GM04504 (cell line): ENCODE results near the gene STAT4.
"Not testable (repeated sequence)": the region's sequence is repeated elsewhere in the genome, so short reads cannot be mapped to it uniquely, and the experiment has no call there.

Experiments
- DNase-seq: peaks from one replicate; pipeline ENCODE4 v3.0.0-alpha.2; 2012; ENCODE audit warnings: low read depth

STAT4 gene

DNA sequence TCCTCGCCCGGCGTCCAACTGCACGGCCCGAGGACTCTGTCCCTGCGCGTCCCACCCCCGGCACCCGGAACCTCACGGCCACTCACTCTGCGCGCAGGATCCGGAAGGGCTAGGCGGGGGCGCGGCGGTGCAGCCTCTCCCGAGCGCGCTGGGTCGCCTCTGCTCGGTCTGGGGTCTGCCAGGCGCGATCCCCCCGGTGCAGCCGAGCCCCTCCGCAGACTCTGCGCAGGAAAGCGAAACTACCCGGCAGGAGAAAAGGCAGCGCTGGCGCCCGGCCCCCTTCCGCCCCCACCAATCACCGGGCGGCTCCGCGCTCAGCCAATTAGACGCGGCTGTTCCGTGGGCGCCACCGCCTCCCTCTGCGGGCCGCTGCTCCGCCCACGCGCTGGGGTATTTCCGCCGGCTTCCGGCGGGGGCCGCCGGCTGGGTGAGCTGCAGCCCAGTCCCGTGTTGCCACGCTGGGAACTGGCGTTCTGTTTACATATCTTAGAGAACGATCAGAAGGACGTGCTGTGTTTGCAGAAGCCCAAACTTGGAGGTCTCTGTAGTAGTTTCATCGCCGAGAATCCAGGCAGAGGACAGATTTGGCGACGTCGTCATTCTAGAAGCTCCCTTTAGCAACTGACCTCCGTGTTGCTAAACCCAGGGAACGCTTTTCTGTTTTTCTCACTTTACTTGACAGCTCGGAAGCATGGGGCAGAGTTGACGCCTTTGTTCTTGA, 136.7 kb downstream of the STAT4 start, which contains the start of gene STAT1:
Gene STAT1, minus strand, starts transcription at position 240 of the 721 bp plus-strand sequence. CDS start 4,168 bp downstream, outside the sequence.
- DNase-seq, result peak; percentile 87

- DNase-seq, result no peak
Measured at GRCh38 chr2:191013682-191013931, 137.2 kb downstream of the STAT4 start.

GRCh38 chr2:191012845-191013681, 137.7 kb downstream of the STAT4 start:
- no peak for DNase-seq

DNA sequence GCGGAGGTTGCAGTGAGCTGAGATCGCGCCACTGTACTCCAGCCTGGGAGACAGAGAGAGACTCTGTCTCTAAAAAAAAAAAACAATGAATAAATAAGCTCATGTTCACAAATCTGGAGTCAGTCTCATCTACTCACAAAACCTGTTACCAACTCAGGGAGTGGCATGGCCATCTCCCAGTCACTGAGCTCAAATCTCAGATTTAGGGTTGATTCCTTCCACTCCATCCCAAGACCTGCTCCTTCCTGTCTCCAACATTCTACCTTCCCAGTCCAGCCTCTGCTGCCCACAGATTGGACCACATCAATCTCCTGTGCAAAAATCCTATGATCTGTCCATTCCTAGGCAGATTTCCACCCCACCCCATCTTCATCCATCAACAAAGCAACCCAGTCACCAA, 138.4 kb downstream of the STAT4 start:
- DNase-seq, result no peak

- DNase-seq, result no peak
Measured at GRCh38 chr2:191010887-191011885, 139.6 kb downstream of the STAT4 start.

DNA sequence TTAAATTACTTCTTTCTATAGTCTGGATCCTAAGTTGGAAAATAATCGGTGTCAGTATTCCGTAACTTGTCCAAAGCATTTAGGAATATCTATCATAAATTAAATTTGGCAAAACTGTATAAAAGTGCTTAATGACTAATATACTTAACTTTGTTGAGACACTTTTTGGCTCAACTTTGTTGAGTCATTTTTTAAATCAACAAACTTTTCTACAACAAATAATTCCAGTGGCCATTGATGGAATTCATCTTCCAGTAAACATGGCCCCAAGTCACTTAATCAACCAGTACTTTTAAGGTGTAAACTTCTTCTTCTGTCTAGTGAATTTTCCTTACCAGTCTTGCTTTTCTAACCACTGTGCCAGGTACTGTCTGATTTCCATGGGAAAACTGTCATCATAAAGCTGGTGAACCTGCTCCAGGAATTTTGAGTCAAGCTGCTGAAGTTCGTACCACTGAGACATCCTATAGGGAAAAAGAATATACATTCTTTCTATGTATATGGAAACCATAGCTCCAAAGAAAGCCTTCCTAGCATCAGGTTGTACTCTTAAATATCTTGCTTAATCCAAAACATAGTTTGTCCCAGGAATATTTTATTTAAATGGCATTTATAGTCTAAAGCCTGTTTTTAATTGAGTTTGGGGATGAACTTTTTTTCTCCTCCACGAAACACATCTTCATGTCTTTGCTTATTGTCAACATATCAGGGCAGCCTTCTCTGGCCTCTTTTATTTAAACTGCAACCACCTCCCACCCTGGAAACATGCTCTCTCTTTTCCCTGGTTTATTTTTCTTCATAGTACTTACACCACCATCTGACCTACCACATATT, 141.0 kb downstream of the STAT4 start:
- no peak for DNase-seq

DNA sequence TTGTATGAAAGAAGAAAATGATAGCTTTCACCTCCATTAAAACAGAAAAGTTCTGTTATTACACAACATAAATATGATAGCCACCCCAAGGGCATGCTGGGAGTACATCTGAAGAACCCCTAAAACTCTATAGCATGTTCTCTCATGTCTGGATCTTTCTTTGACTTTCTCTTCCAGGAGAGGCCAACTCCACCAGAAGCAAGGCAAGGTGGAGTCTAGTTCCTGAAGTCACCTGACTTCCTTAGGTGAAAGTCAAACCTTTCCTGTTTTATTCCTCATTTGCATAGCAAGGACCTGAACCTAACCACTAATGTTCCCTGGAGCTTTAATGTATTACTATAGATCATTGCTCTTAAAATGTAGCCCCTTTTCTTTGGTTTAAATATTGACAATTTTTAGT, 142.5 kb downstream of the STAT4 start:
- DNase-seq, result no peak

GRCh38 chr2:191006997-191007783, 143.6 kb downstream of the STAT4 start:
- no peak for DNase-seq

DNA sequence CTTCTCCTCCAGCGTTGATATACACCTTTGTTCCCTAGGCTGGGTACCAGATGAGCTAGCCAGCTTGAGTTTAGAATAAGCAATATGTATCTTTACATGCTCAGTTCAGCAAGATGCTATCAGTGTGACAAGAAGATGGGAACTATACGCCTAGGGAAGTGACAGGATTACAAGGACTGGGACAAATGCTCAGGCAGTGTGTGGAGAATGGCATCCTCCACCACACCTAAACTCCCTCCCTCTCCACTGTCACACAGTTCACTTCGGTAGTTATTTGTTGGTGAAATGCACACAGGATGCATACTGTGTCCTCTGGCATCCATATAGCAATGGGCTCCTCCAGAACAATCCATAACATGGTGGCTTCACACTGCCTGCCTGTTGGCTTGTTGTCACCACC, 144.5 kb downstream of the STAT4 start:
- no peak for DNase-seq

DNA sequence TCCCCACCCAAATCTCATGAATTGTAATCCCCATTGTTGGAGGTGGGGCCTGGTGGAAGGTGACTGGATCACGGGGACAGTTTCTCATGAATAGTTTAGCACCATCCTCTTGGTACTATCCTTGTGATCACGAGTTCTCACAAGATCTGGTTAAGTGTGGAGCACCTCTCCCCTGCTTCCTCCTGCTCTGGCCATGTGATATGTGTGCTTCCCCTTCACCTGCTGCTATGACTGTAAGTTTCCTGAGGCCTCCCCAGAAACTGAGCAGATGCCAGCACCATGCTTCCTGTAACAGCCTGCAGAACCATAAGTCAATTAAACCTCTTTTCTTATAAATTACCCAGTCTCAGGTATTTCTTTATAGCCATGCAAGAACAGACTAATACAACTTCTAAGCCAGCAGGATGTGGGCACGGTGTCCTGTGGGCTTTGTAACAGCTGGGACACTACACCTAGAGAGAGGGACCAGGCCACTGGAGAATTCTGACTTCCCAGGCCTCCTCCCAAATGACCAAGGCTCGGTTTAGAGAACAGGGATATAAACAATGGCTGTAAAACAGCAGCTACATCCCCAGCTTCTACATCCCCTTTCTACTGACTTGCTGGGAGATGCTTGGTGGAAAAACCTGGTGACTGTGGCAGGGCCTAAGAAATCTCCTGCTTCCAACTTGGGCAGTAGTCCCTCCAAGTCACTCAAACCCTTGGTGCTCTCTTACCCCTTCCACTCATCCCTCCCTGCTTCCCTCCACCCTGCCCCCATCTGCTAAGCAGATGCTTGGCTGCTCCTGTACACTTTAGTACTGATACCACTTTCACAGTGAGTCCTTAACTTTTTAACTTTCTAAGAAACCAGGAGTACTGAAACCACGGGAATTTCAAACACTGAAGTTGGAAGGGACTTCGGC, 147.1 kb downstream of the STAT4 start:
- no peak for DNase-seq

DNA sequence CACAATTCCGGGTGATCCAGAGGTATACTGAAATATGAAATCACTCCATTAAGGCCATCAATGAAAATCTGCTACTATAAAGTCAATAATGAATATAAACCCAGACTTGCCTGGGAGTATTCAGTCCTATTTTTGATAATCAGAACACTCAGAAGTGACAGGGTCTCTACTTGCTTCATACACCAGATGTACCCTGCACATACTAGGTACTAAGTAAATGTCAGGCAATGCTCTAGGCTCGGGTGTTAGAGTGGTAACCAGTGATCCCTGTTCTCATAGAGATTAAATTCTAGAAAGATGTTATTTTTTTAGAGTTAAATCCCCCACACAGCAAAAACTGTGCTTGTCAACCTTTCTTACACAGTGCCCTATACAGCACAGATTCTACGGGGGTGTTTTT, 149.2 kb downstream of the STAT4 start:
- no peak for DNase-seq

DNA sequence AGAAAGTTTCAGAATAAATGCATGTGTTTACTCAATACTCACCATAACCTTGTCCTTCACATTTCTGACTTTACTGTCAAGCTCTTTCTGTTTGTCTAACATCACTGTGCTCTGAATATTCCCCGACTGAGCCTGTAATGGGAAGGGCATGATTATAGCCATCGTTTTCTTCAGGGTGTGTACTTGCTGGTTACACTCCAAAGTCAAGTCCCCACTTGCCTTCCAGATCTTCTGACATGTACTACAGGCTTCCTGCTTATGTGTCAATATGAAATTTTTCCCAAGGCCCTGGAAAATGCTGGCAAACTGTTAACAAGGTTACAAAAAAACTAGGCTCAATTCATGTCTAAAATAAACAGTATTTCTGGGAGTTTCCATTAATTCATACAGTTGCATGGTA, 149.8 kb downstream of the STAT4 start:
- no peak for DNase-seq

DNA sequence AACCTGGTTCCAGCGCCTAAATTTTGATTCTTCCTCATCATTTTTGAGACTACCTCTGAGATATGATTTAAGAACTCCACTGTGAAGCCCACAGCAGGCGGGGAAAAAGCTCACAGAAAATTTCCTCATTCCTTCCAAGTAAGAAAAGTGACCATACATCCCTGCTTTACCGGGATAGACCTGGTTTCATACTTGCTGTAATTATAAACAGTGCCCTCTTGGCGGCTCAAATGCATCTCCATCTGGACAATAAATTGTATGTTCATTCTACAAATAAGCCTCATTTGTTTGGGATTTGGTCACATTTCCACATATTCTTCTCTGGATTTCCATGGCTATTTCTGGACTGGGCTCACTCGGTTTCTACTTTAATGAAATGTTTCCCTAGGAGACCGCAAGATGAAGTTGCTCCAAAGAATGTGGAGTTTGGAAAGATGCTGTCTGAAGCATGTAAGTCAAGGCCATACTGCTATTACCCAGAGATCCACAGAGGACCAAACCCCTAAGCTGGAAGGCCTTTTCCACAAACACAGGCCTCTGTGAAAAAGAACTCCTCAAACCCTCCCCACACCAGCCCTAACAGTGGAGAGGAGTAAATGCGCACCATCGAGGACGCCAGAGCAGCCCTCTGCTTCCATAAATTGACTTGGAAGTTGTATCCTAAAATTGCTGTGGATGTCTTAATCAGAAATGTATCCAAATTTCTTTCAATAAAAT, 150.7 kb downstream of the STAT4 start:
- no peak for DNase-seq

GRCh38 chr2:190999058-190999457, 151.7 kb downstream of the STAT4 start:
- no peak for DNase-seq

GRCh38 chr2:190997526-190998113, 153.2 kb downstream of the STAT4 start:
- DNase-seq, result no peak

DNA sequence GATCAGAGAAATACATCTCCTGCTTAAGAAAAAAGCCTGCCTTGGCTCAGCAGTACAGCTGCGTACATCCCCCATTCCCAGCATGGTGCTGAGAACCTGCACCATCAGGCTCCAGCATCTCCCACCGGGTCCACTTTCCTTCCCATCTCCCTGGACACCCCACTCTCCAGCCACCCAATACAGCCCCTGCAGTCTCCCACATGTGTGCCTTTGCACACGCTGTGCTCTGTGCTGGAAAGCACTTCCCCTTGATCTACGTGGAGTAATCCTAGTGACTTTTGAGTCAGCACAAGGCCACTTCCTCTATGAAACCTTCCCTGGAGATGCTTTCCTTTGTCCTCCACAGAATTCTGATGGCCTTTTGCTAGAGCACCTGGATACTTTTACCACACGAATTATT, 153.8 kb downstream of the STAT4 start:
- DNase-seq, result no peak

- no peak for DNase-seq
Measured at GRCh38 chr2:190996338-190996946, 154.4 kb downstream of the STAT4 start.

DNA sequence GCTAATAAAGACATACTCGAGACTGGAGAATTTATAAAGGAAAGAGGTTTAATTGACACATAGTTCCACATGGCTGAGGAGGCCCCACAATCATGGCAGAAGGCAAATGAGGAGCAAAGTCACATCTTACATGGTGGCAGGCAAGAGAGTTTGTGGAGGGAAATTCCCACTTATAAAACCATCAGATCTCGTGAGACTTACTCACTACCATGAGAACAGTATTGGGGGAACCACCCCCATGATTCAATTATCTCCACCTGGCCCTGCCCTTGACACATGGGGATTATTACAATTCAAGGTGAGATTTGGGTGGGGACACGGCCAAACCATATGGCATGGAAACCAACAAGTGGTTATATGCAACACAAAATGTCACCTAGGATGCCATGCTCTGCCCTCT, 155.5 kb downstream of the STAT4 start:
- DNase-seq, result not testable (repeated sequence)
